Tibial nerve (tissue), 4 donors: ENCODE data around the gene SHROOM3.

Experiments used
- EP300 ChIP-seq, 2 donors: sonication (generic); formaldehyde crosslinking; IDR thresholded peaks; one replicate each; pipeline ENCODE4 v1.6.1; 2017; ENCODE audit warnings: antibody characterized with exemption in 2 of 2, mild to moderate bottlenecking in 1 of 2
- POLR2A ChIP-seq, 2 donors: fragments of 450-650 bp; IDR thresholded peaks; one replicate each; pipeline ENCODE4 v1.6.1; 2017; ENCODE audit warnings: antibody characterized with exemption in 2 of 2, mild to moderate bottlenecking in 2 of 2, moderate library complexity in 2 of 2
- TF ChIP-seq, protein P1 (sequence below), 5 experiments: fragments of 200-600 bp in 3 of 5; fragments of 450-650 bp in 2 of 5; sonication (generic) in 3 of 5; IDR thresholded peaks; one replicate each; pipeline ENCODE4 v1.5.1; 2016 to 2019; ENCODE audit warnings: antibody characterized with exemption in 5 of 5, mild to moderate bottlenecking in 3 of 5, moderate library complexity in 2 of 5

DNA sequence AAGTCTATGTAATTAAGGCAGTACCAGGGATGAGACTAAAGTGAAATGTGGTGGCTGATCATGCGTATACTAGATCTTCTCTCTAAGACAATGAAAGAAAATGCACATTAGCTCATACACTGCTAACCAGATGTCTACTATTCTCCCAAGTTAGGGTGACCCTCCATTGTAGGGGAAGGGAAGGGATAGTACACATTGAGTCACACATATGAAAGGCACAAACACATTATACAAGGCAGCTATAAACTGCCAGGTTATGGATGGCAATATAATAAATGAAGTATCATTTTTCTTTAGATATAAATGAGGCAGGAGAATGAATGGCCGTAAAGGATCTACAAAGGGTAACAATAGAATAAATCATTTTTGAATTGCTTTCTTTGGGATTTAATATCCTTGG is 4.5 kb downstream of the SHROOM3 start:
- TF ChIP-seq, protein P1, sequence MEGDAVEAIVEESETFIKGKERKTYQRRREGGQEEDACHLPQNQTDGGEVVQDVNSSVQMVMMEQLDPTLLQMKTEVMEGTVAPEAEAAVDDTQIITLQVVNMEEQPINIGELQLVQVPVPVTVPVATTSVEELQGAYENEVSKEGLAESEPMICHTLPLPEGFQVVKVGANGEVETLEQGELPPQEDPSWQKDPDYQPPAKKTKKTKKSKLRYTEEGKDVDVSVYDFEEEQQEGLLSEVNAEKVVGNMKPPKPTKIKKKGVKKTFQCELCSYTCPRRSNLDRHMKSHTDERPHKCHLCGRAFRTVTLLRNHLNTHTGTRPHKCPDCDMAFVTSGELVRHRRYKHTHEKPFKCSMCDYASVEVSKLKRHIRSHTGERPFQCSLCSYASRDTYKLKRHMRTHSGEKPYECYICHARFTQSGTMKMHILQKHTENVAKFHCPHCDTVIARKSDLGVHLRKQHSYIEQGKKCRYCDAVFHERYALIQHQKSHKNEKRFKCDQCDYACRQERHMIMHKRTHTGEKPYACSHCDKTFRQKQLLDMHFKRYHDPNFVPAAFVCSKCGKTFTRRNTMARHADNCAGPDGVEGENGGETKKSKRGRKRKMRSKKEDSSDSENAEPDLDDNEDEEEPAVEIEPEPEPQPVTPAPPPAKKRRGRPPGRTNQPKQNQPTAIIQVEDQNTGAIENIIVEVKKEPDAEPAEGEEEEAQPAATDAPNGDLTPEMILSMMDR (IDR thresholded peaks at IDR 0.05), result no peak
- TF ChIP-seq POLR2A (IDR thresholded peaks at IDR 0.05) (no peak), EP300 (IDR thresholded peaks at IDR 0.05) (no peak)
